T-helper 1 cell treated with Interleukin-12 subunit alpha and Interleukin-12 subunit beta and Interleukin-4 antibody, amounts not matched to agents 30 μg/mL and 1 μg/mL, for 36 hours (primary cell): Measurements from ENCODE around the gene PSMD11.
"Not testable (repeated sequence)": the region's sequence is repeated elsewhere in the genome, so short reads cannot be mapped to it uniquely, and the experiment has no call there.

ENCODE experiments used
- H3K27ac Mint-ChIP-seq: one replicate; pipeline ENCODE4 v1.8.0; 2021; ENCODE audit warnings: mild to moderate bottlenecking, mixed read lengths
- H3K27me3 Mint-ChIP-seq: one replicate; pipeline ENCODE4 v1.8.0; 2021; ENCODE audit warnings: low read depth, mixed read lengths
- H3K36me3 Mint-ChIP-seq: one replicate; pipeline ENCODE4 v1.8.0; 2021; ENCODE audit warnings: low read depth, mixed read lengths
- H3K4me1 Mint-ChIP-seq: one replicate; pipeline ENCODE4 v1.8.0; 2021; ENCODE audit warnings: low read depth, mixed read lengths
- H3K4me3 Mint-ChIP-seq: one replicate; pipeline ENCODE4 v1.8.0; 2021; ENCODE audit warnings: mild to moderate bottlenecking, moderate library complexity, mixed read lengths
- H3K9me3 Mint-ChIP-seq: one replicate; pipeline ENCODE4 v1.8.0; 2021; ENCODE audit warnings: mixed read lengths

The PSMD11 gene

GRCh38 chr17:32444301-32445073 lies at the start of gene PSMD11:
Gene PSMD11 (plus strand): TSS chr17:32444510. CDS start chr17:32444524, 14 bp downstream.
- Mint-ChIP-seq H3K36me3 (peaks cover 19% of the 10 kb centered on the region), H3K4me3 (peak within 1 kb of the TSS; percentile 97), H3K27ac (peak within 1 kb of the TSS; percentile 86), H3K27me3 (peaks cover 16% of the 10 kb centered on the region), H3K9me3 (no peaks in the 10 kb centered on the region), H3K4me1 (peaks cover 40% of the 10 kb centered on the region)

GRCh38 chr17:32396343-32396742 lies 48.0 kb upstream of the PSMD11 start:
- Mint-ChIP-seq H3K27me3 (no peaks in the 10 kb centered on the region), H3K36me3 (peaks cover 16% of the 10 kb centered on the region), H3K9me3 (no peaks in the 10 kb centered on the region), H3K4me3 (no peak overlapping the region), H3K4me1 (no peaks in the 10 kb centered on the region), H3K27ac (no peak overlapping the region)

GRCh38 chr17:32398946-32399345 lies 45.4 kb upstream of the PSMD11 start:
- no peaks in the 10 kb centered on the region for H3K27me3 Mint-ChIP-seq
- H3K4me3 Mint-ChIP-seq, result no peak overlapping the region
- no peak overlapping the region for H3K27ac Mint-ChIP-seq

GRCh38 chr17:32410085-32410484 lies 34.2 kb upstream of the PSMD11 start:
- H3K9me3 Mint-ChIP-seq, result not testable (repeated sequence)

More at GRCh38 chr17:32398946-32399345, 45.4 kb upstream of the PSMD11 start:
- Mint-ChIP-seq H3K4me1 (no peaks in the 10 kb centered on the region), H3K36me3 (peaks cover 9% of the 10 kb centered on the region), H3K9me3 (no peaks in the 10 kb centered on the region)

GRCh38 chr17:32426894-32427293 lies 17.4 kb upstream of the PSMD11 start:
- Mint-ChIP-seq H3K36me3 (peaks cover 7% of the 10 kb centered on the region), H3K4me1 (no peaks in the 10 kb centered on the region), H3K27ac (no peak overlapping the region), H3K9me3 (peaks cover 21% of the 10 kb centered on the region), H3K4me3 (no peak overlapping the region), H3K27me3 (no peaks in the 10 kb centered on the region)

More at GRCh38 chr17:32410085-32410484, 34.2 kb upstream of the PSMD11 start:
- not testable (repeated sequence) for H3K27ac Mint-ChIP-seq, H3K4me1 Mint-ChIP-seq, H3K4me3 Mint-ChIP-seq, H3K27me3 Mint-ChIP-seq, H3K36me3 Mint-ChIP-seq

- Mint-ChIP-seq H3K27ac (no peak overlapping the region), H3K4me1 (no peaks in the 10 kb centered on the region), H3K4me3 (no peak overlapping the region), H3K9me3 (peaks cover 21% of the 10 kb centered on the region), H3K27me3 (no peaks in the 10 kb centered on the region), H3K36me3 (peaks cover 7% of the 10 kb centered on the region)
Observed at GRCh38 chr17:32429598-32429997, 14.7 kb upstream of the PSMD11 start.

- H3K4me1 Mint-ChIP-seq, result peaks cover 21% of the 10 kb centered on the region
- peaks cover 4% of the 10 kb centered on the region for H3K36me3 Mint-ChIP-seq
- H3K4me3 Mint-ChIP-seq, result no peak overlapping the region
- H3K9me3 Mint-ChIP-seq, result peaks cover 5% of the 10 kb centered on the region
- no peak overlapping the region for H3K27ac Mint-ChIP-seq
- H3K27me3 Mint-ChIP-seq, result peaks cover 16% of the 10 kb centered on the region
Observed at GRCh38 chr17:32440722-32441121, 3.6 kb upstream of the PSMD11 start.

- Mint-ChIP-seq H3K27ac (no peak overlapping the region), H3K4me3 (no peak overlapping the region)
Observed at GRCh38 chr17:32441886-32442285, 2.4 kb upstream of the PSMD11 start.

GRCh38 chr17:32443827-32444300 lies 446 bp upstream of the PSMD11 start:
- Mint-ChIP-seq H3K27me3 (peaks cover 16% of the 10 kb centered on the region), H3K4me3 (peak overlapping the region; percentile 97), H3K27ac (peak overlapping the region; percentile 77), H3K4me1 (peaks cover 39% of the 10 kb centered on the region), H3K9me3 (no peaks in the 10 kb centered on the region), H3K36me3 (peaks cover 17% of the 10 kb centered on the region)

More at GRCh38 chr17:32441886-32442285, 2.4 kb upstream of the PSMD11 start:
- H3K9me3 Mint-ChIP-seq, result no peaks in the 10 kb centered on the region
- peaks cover 32% of the 10 kb centered on the region for H3K4me1 Mint-ChIP-seq
- peaks cover 16% of the 10 kb centered on the region for H3K27me3 Mint-ChIP-seq
- H3K36me3 Mint-ChIP-seq, result peaks cover 10% of the 10 kb centered on the region

- Mint-ChIP-seq H3K4me1 (peaks cover 45% of the 10 kb centered on the region), H3K27me3 (peaks cover 16% of the 10 kb centered on the region), H3K36me3 (peaks cover 24% of the 10 kb centered on the region), H3K27ac (peak overlapping the region; percentile 86), H3K4me3 (peak overlapping the region; percentile 97), H3K9me3 (no peaks in the 10 kb centered on the region)
Observed at GRCh38 chr17:32445074-32445415, 735 bp downstream of the PSMD11 start.

GRCh38 chr17:32445497-32445896 lies 1.2 kb downstream of the PSMD11 start:
- Mint-ChIP-seq H3K36me3 (peaks cover 26% of the 10 kb centered on the region), H3K9me3 (no peaks in the 10 kb centered on the region), H3K27me3 (peaks cover 16% of the 10 kb centered on the region), H3K27ac (peak overlapping the region; percentile 86), H3K4me3 (peak overlapping the region; percentile 97), H3K4me1 (peaks cover 46% of the 10 kb centered on the region)

GRCh38 chr17:32445971-32446370 lies 1.7 kb downstream of the PSMD11 start:
- H3K27me3 Mint-ChIP-seq, result peaks cover 13% of the 10 kb centered on the region
- no peaks in the 10 kb centered on the region for H3K9me3 Mint-ChIP-seq
- H3K27ac Mint-ChIP-seq, result no peak overlapping the region
- peaks cover 49% of the 10 kb centered on the region for H3K4me1 Mint-ChIP-seq
- H3K4me3 Mint-ChIP-seq, result peak overlapping the region; percentile 97
- peaks cover 29% of the 10 kb centered on the region for H3K36me3 Mint-ChIP-seq

- H3K4me3 Mint-ChIP-seq, result peak overlapping the region; percentile 32
- peaks cover 50% of the 10 kb centered on the region for H3K4me1 Mint-ChIP-seq
- H3K27ac Mint-ChIP-seq, result no peak overlapping the region
- H3K36me3 Mint-ChIP-seq, result peaks cover 34% of the 10 kb centered on the region
- H3K27me3 Mint-ChIP-seq, result peaks cover 6% of the 10 kb centered on the region
- no peaks in the 10 kb centered on the region for H3K9me3 Mint-ChIP-seq
Observed at GRCh38 chr17:32446949-32447348, 2.6 kb downstream of the PSMD11 start.

GRCh38 chr17:32449963-32450362 lies 5.7 kb downstream of the PSMD11 start:
- Mint-ChIP-seq H3K36me3 (peaks cover 52% of the 10 kb centered on the region), H3K27ac (no peak overlapping the region)

GRCh38 chr17:32450379-32450778 lies 6.1 kb downstream of the PSMD11 start:
- H3K9me3 Mint-ChIP-seq, H3K27ac Mint-ChIP-seq: not testable (repeated sequence)
- peaks cover 54% of the 10 kb centered on the region for H3K36me3 Mint-ChIP-seq

More at GRCh38 chr17:32449963-32450362, 5.7 kb downstream of the PSMD11 start:
- peaks cover 46% of the 10 kb centered on the region for H3K4me1 Mint-ChIP-seq
- no peaks in the 10 kb centered on the region for H3K27me3 Mint-ChIP-seq
- no peak overlapping the region for H3K4me3 Mint-ChIP-seq
- H3K9me3 Mint-ChIP-seq, result no peaks in the 10 kb centered on the region

More at GRCh38 chr17:32450379-32450778, 6.1 kb downstream of the PSMD11 start:
- not testable (repeated sequence) for H3K27me3 Mint-ChIP-seq, H3K4me3 Mint-ChIP-seq
- peaks cover 45% of the 10 kb centered on the region for H3K4me1 Mint-ChIP-seq
